Right atrium auricular region (tissue), 2 donors: Measurements from ENCODE around the gene SNX3. TPM values are rescaled to one million over a fixed set of nuclear protein-coding genes. Genes with fewer than 3 reads are reported as not detected.
"Not testable (repeated sequence)": the region's sequence is repeated elsewhere in the genome, so short reads cannot be mapped to it uniquely, and the experiment has no call there.

ENCODE experiments used
- DNase-seq: peaks from one replicate; pipeline ENCODE4 v3.0.0-alpha.2; 2019; ENCODE audit warnings: low spot score
- H3K27ac ChIP-seq, 2 donors: fragments of 200-600 bp; sonication (generic); 1 replicate in 1 of 2; 2 replicates in 1 of 2; pipeline ENCODE4 v1.5.1; 2016 to 2019
- H3K27me3 ChIP-seq, 2 donors: fragments of 200-600 bp; sonication (generic); one replicate each; pipeline versions ENCODE4 v1.5.1 to v1.6.0; 2017 to 2019
- H3K36me3 ChIP-seq: fragments of 200-600 bp; sonication (generic); one replicate; pipeline ENCODE4 v1.5.1; 2016
- H3K4me1 ChIP-seq, 2 donors: fragments of 200-600 bp; sonication (generic); one replicate each; pipeline versions ENCODE4 v1.5.1 to v1.6.0; 2017 to 2019
- H3K4me3 ChIP-seq, 2 donors: fragments of 200-600 bp; sonication (generic); 1 replicate in 1 of 2; 2 replicates in 1 of 2; pipeline ENCODE4 v1.5.1; 2017 to 2019; ENCODE audit warnings: mild to moderate bottlenecking in 1 of 2, moderate library complexity in 1 of 2
- H3K9me3 ChIP-seq, 2 donors: fragments of 200-600 bp; sonication (generic); one replicate each; pipeline ENCODE4 v1.5.1; 2019
- CTCF ChIP-seq, 2 donors: fragments of 200-600 bp; sonication (generic); IDR thresholded peaks; one replicate each; pipeline ENCODE4 v1.5.1; 2019; ENCODE audit warnings: antibody characterized with exemption in 2 of 2
- total RNA-seq, 2 donors: library from RNA; depleted of rRNA; stranded (reverse); fragments of >200 nt; gene quantifications; one replicate each; pipeline ENCODE4 v1.1.0, GENCODE V29; 2016

The SNX3 gene
- 100 to 1,000 TPM; 159 to 242 TPM for total RNA-seq

- peak; percentile 93 for DNase-seq
- Histone ChIP-seq H3K36me3 (no peaks in the 10 kb centered on the region), H3K4me3 (peak within 1 kb of the TSS; percentile 59 to 97), H3K27me3 (no peaks in the 10 kb centered on the region), H3K9me3 (no peaks in the 10 kb centered on the region), H3K27ac (peak within 1 kb of the TSS; percentile 98 to 100), H3K4me1 (peaks cover 0 to 28% of the 10 kb centered on the region in 2 donors)
- TF ChIP-seq CTCF (IDR thresholded peaks at IDR 0.05): peak in 1 of 2 donors; percentile 46
Observed at GRCh38 chr6:108260809-108261569, at the start of gene SNX3. TSS of gene SNX3 (minus strand) at chr6:108261040. CDS start at chr6:108260921, 119 bp downstream.

- Histone ChIP-seq H3K27me3 (no peaks in the 10 kb centered on the region), H3K4me3 (no peak overlapping the region), H3K4me1 (no peaks in the 10 kb centered on the region), H3K9me3 (no peaks in the 10 kb centered on the region), H3K36me3 (no peaks in the 10 kb centered on the region), H3K27ac (no peak overlapping the region)
- TF ChIP-seq CTCF (IDR thresholded peaks at IDR 0.05): no peak
- no peak for DNase-seq
Observed at GRCh38 chr6:108309844-108310243, 49.0 kb upstream of the SNX3 start.

DNA sequence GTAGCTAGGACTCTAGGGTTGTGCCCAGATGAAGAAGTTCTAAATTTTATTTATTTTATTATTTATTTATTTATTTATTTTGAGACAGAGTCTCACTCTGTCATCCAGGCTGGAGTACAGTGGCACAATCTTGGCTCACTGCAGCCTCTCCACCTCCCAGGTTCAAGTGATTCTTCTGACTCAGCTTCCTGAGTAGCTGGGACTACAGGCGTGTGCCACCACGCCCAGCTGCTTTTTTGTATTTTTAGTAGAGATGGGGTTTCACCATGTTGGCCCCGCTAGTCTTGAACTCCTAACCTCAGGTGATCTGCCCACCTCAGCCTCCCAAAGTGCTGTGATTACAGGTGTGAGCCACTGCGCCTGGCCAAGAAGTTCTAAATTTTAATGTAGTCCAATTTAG is 47.8 kb upstream of the SNX3 start:
- H3K36me3 ChIP-seq, H3K9me3 ChIP-seq, DNase-seq, H3K27ac ChIP-seq, H3K4me3 ChIP-seq, H3K4me1 ChIP-seq, H3K27me3 ChIP-seq: not testable (repeated sequence)

DNA sequence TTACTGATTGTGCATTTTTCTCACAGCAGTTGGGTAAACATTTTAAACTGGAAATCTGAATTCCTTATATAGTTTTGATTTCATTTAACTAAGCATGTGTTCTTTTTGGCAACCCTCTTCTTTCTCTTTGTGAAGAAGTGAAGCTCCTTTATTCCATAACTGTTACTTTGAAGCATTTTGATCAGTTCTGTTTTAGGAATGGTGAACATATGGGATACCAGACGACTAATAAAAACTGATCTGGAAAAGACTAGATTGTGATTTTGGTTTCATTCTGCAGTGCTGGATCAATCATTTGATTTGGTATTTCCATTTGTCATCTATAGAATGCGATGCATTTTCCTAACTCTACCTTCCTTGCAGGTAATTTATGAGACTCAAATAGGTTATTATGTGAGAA is 43.8 kb upstream of the SNX3 start:
- H3K9me3 ChIP-seq: no peaks in the 10 kb centered on the region
- no peak for TF ChIP-seq CTCF (IDR thresholded peaks at IDR 0.05)
- no peaks in the 10 kb centered on the region for H3K4me1 ChIP-seq
- DNase-seq: no peak
- H3K27me3 ChIP-seq: no peaks in the 10 kb centered on the region
- no peak overlapping the region for H3K27ac ChIP-seq
- H3K4me3 ChIP-seq: no peak overlapping the region
- H3K36me3 ChIP-seq: no peaks in the 10 kb centered on the region

DNA sequence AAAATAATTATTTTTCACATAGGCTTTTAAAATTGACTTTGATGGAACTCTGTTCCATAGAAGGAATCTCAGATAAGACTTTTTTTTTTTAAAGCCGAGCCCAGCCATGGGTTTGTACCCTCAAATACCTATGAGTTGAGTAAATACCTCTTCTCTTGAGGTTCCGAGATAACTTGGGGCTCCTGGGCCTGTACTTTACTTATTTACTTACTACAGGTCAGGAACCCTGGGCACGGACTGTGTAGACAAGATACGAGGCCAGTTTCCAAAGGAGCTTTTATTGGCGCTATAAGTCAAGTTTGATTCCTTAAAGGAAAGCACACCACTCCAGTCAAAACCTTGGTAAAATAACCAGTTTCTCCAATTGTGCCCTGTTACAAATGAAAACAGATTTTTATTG is 41.5 kb upstream of the SNX3 start:
- no peak for TF ChIP-seq CTCF (IDR thresholded peaks at IDR 0.05)
- no peaks in the 10 kb centered on the region for H3K4me1 ChIP-seq
- DNase-seq: no peak
- H3K36me3 ChIP-seq: no peaks in the 10 kb centered on the region
- no peaks in the 10 kb centered on the region for H3K9me3 ChIP-seq
- H3K27ac ChIP-seq: no peak overlapping the region
- H3K4me3 ChIP-seq: no peak overlapping the region
- H3K27me3 ChIP-seq: no peaks in the 10 kb centered on the region

DNA sequence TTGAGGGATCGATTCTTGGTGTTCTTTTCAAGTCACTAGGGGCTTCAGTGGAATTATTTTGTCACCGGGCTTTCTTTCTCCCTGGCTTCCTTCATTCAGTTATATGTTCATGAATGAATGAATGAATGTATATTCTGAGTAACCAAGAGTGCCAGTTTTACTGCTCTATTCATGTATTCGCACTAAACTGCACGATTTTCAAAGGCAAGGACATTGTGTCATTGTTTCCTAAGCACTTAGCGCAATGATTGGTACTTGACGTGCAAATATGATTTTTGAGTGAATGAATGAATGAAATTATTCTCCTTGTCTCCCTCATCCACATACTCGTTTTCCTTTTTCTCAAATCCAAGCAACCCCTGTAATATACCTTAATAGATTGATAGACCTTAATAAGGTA is 34.8 kb upstream of the SNX3 start:
- H3K4me1 ChIP-seq: no peaks in the 10 kb centered on the region
- no peaks in the 10 kb centered on the region for H3K27me3 ChIP-seq
- no peak for DNase-seq
- H3K9me3 ChIP-seq: no peaks in the 10 kb centered on the region
- peak overlapping the region; percentile 67 to 75 for H3K4me3 ChIP-seq
- no peaks in the 10 kb centered on the region for H3K36me3 ChIP-seq
- peak overlapping the region; percentile 89 to 91 for H3K27ac ChIP-seq
- no peak for TF ChIP-seq CTCF (IDR thresholded peaks at IDR 0.05)
